Loucy (cell line): Measurements from ENCODE around the gene S100A8.

ENCODE experiments used
- H2AFZ ChIP-seq: fragments of 200-600 bp; sonication (generic); 2 replicates; pipeline ENCODE4 v1.6.0; 2016; ENCODE audit warnings: antibody characterized with exemption, mild to moderate bottlenecking, low read length, moderate library complexity
- H3F3A ChIP-seq: fragments of 200-600 bp; 2 replicates; pipeline ENCODE4 v1.6.0; 2016; ENCODE audit warnings: antibody characterized with exemption, low read depth, mild to moderate bottlenecking
- H3K27me3 ChIP-seq: fragments of 200-600 bp; sonication (generic); 2 replicates; pipeline ENCODE4 v1.6.1; 2014; ENCODE audit warnings: low read length, mild to moderate bottlenecking; ENCODE audit not compliant: insufficient read depth, poor library complexity, severe bottlenecking
- H3K36me3 ChIP-seq: fragments of 200-600 bp; sonication (generic); 2 replicates; pipeline ENCODE4 v1.6.1; 2016; ENCODE audit warnings: low read length; ENCODE audit not compliant: insufficient read depth
- H3K4me1 ChIP-seq: fragments of 200-600 bp; sonication (generic); 2 replicates; pipeline ENCODE4 v1.5.1; 2014; ENCODE audit warnings: low read length, mild to moderate bottlenecking; ENCODE audit not compliant: insufficient read depth, poor library complexity, severe bottlenecking
- H3K4me2 ChIP-seq: fragments of 200-600 bp; sonication (generic); 2 replicates; pipeline ENCODE4 v1.6.0; 2014; ENCODE audit warnings: antibody characterized with exemption, low read length, low read depth, mild to moderate bottlenecking; ENCODE audit not compliant: poor library complexity, severe bottlenecking
- H3K4me3 ChIP-seq: fragments of 200-600 bp; sonication (generic); 2 replicates; pipeline ENCODE4 v1.5.1; 2014; ENCODE audit warnings: low read length, mild to moderate bottlenecking, mixed read lengths; ENCODE audit not compliant: poor library complexity, severe bottlenecking
- H3K79me2 ChIP-seq: fragments of 200-600 bp; sonication (generic); 2 replicates; pipeline ENCODE4 v1.6.1; 2014; ENCODE audit warnings: low read length; ENCODE audit not compliant: insufficient read depth
- H3K9ac ChIP-seq: fragments of 200-600 bp; sonication (generic); 2 replicates; pipeline ENCODE4 v1.6.0; 2014; ENCODE audit warnings: mild to moderate bottlenecking, low read depth, low read length, moderate library complexity; ENCODE audit not compliant: poor library complexity, severe bottlenecking
- H3K9me2 ChIP-seq: fragments of 200-600 bp; sonication (generic); replicated peaks from 2 replicates; pipeline ENCODE4 v1.6.1; 2016; ENCODE audit warnings: low read depth, low read length, mixed read lengths
- H3K9me3 ChIP-seq: fragments of 200-600 bp; sonication (generic); 2 replicates; pipeline ENCODE4 v1.6.1; 2014; ENCODE audit warnings: mild to moderate bottlenecking, antibody characterized with exemption, low read length, low read depth; ENCODE audit not compliant: insufficient read depth
- H4K20me1 ChIP-seq: fragments of 200-600 bp; sonication (generic); 2 replicates; pipeline ENCODE4 v1.6.0; 2014; ENCODE audit warnings: antibody characterized with exemption, low read length, mild to moderate bottlenecking; ENCODE audit not compliant: insufficient read depth, poor library complexity, severe bottlenecking
- CTCF ChIP-seq: fragments of 200-600 bp; sonication (generic); conservative IDR thresholded peaks from 2 replicates; pipeline ENCODE4 v1.5.1; 2014; ENCODE audit warnings: mild to moderate bottlenecking, antibody characterized with exemption, low read length
- EZH2phosphoT487 ChIP-seq: fragments of 200-600 bp; IDR thresholded peaks from 2 replicates; pipeline ENCODE4 v1.6.1; 2018; ENCODE audit warnings: antibody characterized with exemption, mild to moderate bottlenecking, moderate library complexity, borderline replicate concordance

Gene S100A8

GRCh38 chr1:153437236-153437635, 46.4 kb upstream of the S100A8 start:
- H2AFZ ChIP-seq: no peak overlapping the region
- no peak overlapping the region for H3K4me2 ChIP-seq
- TF ChIP-seq CTCF (no peak), EZH2phosphoT487 (no peak)
- H3K9ac ChIP-seq: no peak overlapping the region
- no peaks in the 10 kb centered on the region for H3K79me2 ChIP-seq
- H4K20me1 ChIP-seq: no peaks in the 10 kb centered on the region
- no peak overlapping the region for H3K4me3 ChIP-seq
- no peaks in the 10 kb centered on the region for H3F3A ChIP-seq
- no peaks in the 10 kb centered on the region for H3K4me1 ChIP-seq
- H3K9me3 ChIP-seq: no peaks in the 10 kb centered on the region
- H3K27me3 ChIP-seq: no peaks in the 10 kb centered on the region
- H3K9me2 ChIP-seq: no peaks in the 10 kb centered on the region
- no peaks in the 10 kb centered on the region for H3K36me3 ChIP-seq

- no peak for TF ChIP-seq CTCF
- no peak for TF ChIP-seq EZH2phosphoT487
- Histone ChIP-seq H3F3A (no peaks in the 10 kb centered on the region), H3K9me3 (no peaks in the 10 kb centered on the region), H3K36me3 (no peaks in the 10 kb centered on the region), H2AFZ (no peak overlapping the region), H4K20me1 (no peaks in the 10 kb centered on the region), H3K9me2 (no peaks in the 10 kb centered on the region), H3K4me1 (no peaks in the 10 kb centered on the region), H3K79me2 (no peaks in the 10 kb centered on the region), H3K9ac (no peak overlapping the region), H3K4me2 (no peak overlapping the region), H3K27me3 (no peaks in the 10 kb centered on the region), H3K4me3 (no peak overlapping the region)
Observed at GRCh38 chr1:153434746-153435455, 44.0 kb upstream of the S100A8 start.

GRCh38 chr1:153432874-153433681, 42.2 kb upstream of the S100A8 start:
- H3K4me2 ChIP-seq: no peak overlapping the region

More at GRCh38 chr1:153432874-153433681, 42.2 kb upstream of the S100A8 start:
- no peaks in the 10 kb centered on the region for H3F3A ChIP-seq
- H2AFZ ChIP-seq: no peak overlapping the region
- H3K9ac ChIP-seq: no peak overlapping the region
- H4K20me1 ChIP-seq: no peaks in the 10 kb centered on the region
- TF ChIP-seq CTCF: no peak
- no peak for TF ChIP-seq EZH2phosphoT487
- no peaks in the 10 kb centered on the region for H3K4me1 ChIP-seq
- H3K36me3 ChIP-seq: no peaks in the 10 kb centered on the region
- no peaks in the 10 kb centered on the region for H3K79me2 ChIP-seq
- H3K27me3 ChIP-seq: no peaks in the 10 kb centered on the region
- H3K9me3 ChIP-seq: no peaks in the 10 kb centered on the region
- H3K4me3 ChIP-seq: no peak overlapping the region
- no peaks in the 10 kb centered on the region for H3K9me2 ChIP-seq
